HG02870 (cell line): ENCODE results near the gene CCDC63.

ENCODE experiments used
- ATAC-seq: cut with Tn5 transposase; IDR thresholded peaks from one replicate; pipeline ENCODE4 v1.9.1; 2021; ENCODE audit warnings: mild to moderate bottlenecking, moderate library complexity; ENCODE audit not compliant: unreplicated experiment

The CCDC63 gene

GRCh38 chr12:110920324-110920910 is 73.6 kb downstream of the CCDC63 start, which contains the start of gene MYL2:
Gene MYL2 (minus strand): TSS chr12:110920579. CDS start chr12:110920529, 50 bp downstream.
- no peak for ATAC-seq

- ATAC-seq = no peak
Observed at GRCh38 chr12:110921262-110921661, 74.5 kb downstream of the CCDC63 start.

- no peak for ATAC-seq
Observed at GRCh38 chr12:110922652-110923051, 75.9 kb downstream of the CCDC63 start.

GRCh38 chr12:110923192-110923591 is 76.4 kb downstream of the CCDC63 start:
- ATAC-seq = no peak

- no peak for ATAC-seq
Observed at GRCh38 chr12:110923692-110924334, 77.0 kb downstream of the CCDC63 start.

GRCh38 chr12:110927546-110927945 is 80.8 kb downstream of the CCDC63 start:
- no peak for ATAC-seq

- ATAC-seq = no peak
Observed at GRCh38 chr12:110928700-110929099, 81.9 kb downstream of the CCDC63 start.

- ATAC-seq = no peak
Observed at GRCh38 chr12:110929818-110930217, 83.0 kb downstream of the CCDC63 start.

GRCh38 chr12:110930348-110931314 is 83.8 kb downstream of the CCDC63 start:
- no peak for ATAC-seq

- no peak for ATAC-seq
Observed at GRCh38 chr12:110931315-110931728, 84.5 kb downstream of the CCDC63 start.

GRCh38 chr12:110932046-110932445 is 85.3 kb downstream of the CCDC63 start:
- no peak for ATAC-seq

- no peak for ATAC-seq
Observed at GRCh38 chr12:110933326-110933974, 86.7 kb downstream of the CCDC63 start.

- ATAC-seq = no peak
Observed at GRCh38 chr12:110934093-110934852, 87.5 kb downstream of the CCDC63 start.

- no peak for ATAC-seq
Observed at GRCh38 chr12:110935588-110935987, 88.8 kb downstream of the CCDC63 start.

GRCh38 chr12:110936367-110937103 is 89.7 kb downstream of the CCDC63 start:
- no peak for ATAC-seq

GRCh38 chr12:110937104-110937641 is 90.4 kb downstream of the CCDC63 start:
- ATAC-seq = no peak

- no peak for ATAC-seq
Observed at GRCh38 chr12:110940296-110940695, 93.5 kb downstream of the CCDC63 start.

- no peak for ATAC-seq
Observed at GRCh38 chr12:110940933-110941332, 94.1 kb downstream of the CCDC63 start.

GRCh38 chr12:110941391-110941790 is 94.6 kb downstream of the CCDC63 start:
- ATAC-seq = no peak
